ENCODE results near the gene SLC35E4.
A peak's percentile ranks its signal among the peaks of the same experiment; 100 is the strongest.
"Not testable (repeated sequence)": the region's sequence is repeated elsewhere in the genome, so short reads cannot be mapped to it uniquely, and the experiment has no call there.

The SLC35E4 gene

GRCh38 chr22:30612789-30613188 lies 22.8 kb upstream of the SLC35E4 start:
- DNase-seq: no peak

GRCh38 chr22:30614268-30614667 lies 21.3 kb upstream of the SLC35E4 start:
- DNase-seq: no peak

- no peak for DNase-seq
Observed at GRCh38 chr22:30614879-30615278, 20.7 kb upstream of the SLC35E4 start.

- no peak for DNase-seq
Observed at GRCh38 chr22:30615543-30615954, 20.0 kb upstream of the SLC35E4 start.

- no peak for DNase-seq
Observed at GRCh38 chr22:30617819-30618218, 17.8 kb upstream of the SLC35E4 start.

- not testable (repeated sequence) for DNase-seq
Observed at GRCh38 chr22:30619909-30620308, 15.7 kb upstream of the SLC35E4 start.

GRCh38 chr22:30626413-30626812 lies 9.2 kb upstream of the SLC35E4 start:
- no peak for DNase-seq

- no peak for DNase-seq
Observed at GRCh38 chr22:30627471-30627870, 8.1 kb upstream of the SLC35E4 start.

GRCh38 chr22:30628491-30628890 lies 7.1 kb upstream of the SLC35E4 start:
- no peak for DNase-seq

GRCh38 chr22:30631469-30631868 lies 4.1 kb upstream of the SLC35E4 start:
- not testable (repeated sequence) for DNase-seq

GRCh38 chr22:30634471-30635233 lies 929 bp upstream of the SLC35E4 start:
- DNase-seq: peak; percentile 95

GRCh38 chr22:30636226-30637077 lies 871 bp downstream of the SLC35E4 start:
- no peak for DNase-seq

GRCh38 chr22:30637701-30638114 lies 2.1 kb downstream of the SLC35E4 start:
- DNase-seq: no peak

GRCh38 chr22:30640361-30640760 lies 4.8 kb downstream of the SLC35E4 start:
- DNase-seq: no peak

GRCh38 chr22:30640839-30641430 lies 5.4 kb downstream of the SLC35E4 start:
- no peak for DNase-seq

- no peak for DNase-seq
Observed at GRCh38 chr22:30643055-30643875, 7.7 kb downstream of the SLC35E4 start.

GRCh38 chr22:30646518-30647160 lies 11.1 kb downstream of the SLC35E4 start:
- no peak for DNase-seq

- DNase-seq: no peak
Observed at GRCh38 chr22:30647536-30647935, 12.0 kb downstream of the SLC35E4 start.

GRCh38 chr22:30648825-30649224 lies 13.2 kb downstream of the SLC35E4 start:
- DNase-seq: no peak

GRCh38 chr22:30649430-30650007 lies 13.9 kb downstream of the SLC35E4 start:
- DNase-seq: peak; percentile 91

- DNase-seq: no peak
Observed at GRCh38 chr22:30650508-30651116, 15.0 kb downstream of the SLC35E4 start.
